ENCODE data around the gene ANO1.

DNA sequence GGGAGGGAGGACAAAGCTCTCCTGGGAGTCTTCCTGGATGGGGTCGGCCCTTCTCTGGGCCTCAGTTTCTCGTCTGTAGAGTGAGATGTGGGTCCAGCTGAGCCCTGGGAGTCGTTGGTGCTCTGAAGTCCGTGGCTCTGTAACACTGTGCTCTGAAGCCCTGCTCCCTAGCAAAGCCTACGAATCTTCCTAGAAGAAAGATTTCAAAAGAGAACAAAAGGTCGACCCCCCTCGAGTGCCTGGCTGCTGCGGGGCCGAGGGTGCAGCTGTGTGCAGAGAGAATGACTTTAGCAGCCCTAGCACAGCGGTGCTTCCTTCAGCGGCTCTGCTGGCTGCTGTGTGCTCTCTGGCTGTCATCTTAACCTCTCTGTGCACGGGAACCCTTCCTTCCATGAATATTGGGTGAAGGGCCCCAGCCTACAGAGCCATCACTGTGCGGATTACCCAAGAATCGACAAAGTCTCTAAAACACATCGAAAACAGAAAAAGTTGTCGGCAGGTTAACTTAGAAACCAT is 10.7 kb downstream of the ANO1 start:
- TF ChIP-seq CTCF (IDR thresholded peaks at IDR 0.05) (no peak), ZFX (IDR thresholded peaks at IDR 0.05; ENCODE audit: borderline replicate concordance) (no peak)
